ENCODE measurements around the gene RSF1. TPM values are rescaled to one million over a fixed set of nuclear protein-coding genes. Genes with fewer than 3 reads are reported as not detected.

Gene RSF1
- polyA plus RNA-seq, 1 of the 3 experiments (the other 2 are of a cell fraction) = 8.4 TPM

DNA sequence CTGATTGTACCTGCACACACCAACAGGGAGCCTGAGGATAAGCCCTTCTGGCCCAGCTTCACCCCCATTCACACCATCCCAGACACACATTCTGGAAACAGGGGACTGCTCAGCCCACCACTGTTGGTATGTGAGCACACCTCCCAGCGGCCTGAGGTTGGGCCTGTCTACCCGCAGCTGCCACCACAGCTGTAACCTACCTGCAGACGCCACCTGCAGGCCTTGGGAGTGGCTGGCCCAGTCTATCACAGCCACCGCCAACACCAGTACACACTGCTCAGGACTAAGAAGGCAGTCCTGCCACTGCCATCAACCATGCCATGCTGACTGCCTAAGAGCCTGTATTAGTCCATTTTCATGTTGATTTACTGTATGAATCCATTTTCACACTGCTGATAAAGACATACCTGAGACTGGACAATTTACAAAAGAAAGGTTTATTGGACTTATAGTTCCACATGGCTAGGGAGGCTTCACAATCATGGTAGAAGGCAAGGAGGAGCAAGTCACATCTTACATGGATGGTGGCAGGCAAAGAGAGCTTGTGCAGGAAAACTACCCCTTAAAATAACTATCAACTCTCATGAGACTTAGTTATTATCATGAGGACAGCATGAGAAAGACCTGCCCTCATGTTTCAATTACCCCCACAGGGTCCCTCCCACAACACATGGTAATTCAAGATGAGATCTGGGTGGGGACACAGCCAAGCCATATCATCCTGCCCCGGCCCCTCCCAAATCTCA is 30.6 kb downstream of the RSF1 start (continued):
- no peak for TF ChIP-seq EP300 (IDR thresholded peaks at IDR 0.05; ENCODE audit: borderline replicate concordance in 1 of 2, low read depth in 1 of 2, low read length in 1 of 2)
- no peak for TF ChIP-seq MXI1 (IDR thresholded peaks at IDR 0.05; ENCODE audit: low read depth, low read length)
- no peak for TF ChIP-seq MEF2A (IDR thresholded peaks at IDR 0.05; ENCODE audit: borderline replicate concordance, low read depth)

DNA sequence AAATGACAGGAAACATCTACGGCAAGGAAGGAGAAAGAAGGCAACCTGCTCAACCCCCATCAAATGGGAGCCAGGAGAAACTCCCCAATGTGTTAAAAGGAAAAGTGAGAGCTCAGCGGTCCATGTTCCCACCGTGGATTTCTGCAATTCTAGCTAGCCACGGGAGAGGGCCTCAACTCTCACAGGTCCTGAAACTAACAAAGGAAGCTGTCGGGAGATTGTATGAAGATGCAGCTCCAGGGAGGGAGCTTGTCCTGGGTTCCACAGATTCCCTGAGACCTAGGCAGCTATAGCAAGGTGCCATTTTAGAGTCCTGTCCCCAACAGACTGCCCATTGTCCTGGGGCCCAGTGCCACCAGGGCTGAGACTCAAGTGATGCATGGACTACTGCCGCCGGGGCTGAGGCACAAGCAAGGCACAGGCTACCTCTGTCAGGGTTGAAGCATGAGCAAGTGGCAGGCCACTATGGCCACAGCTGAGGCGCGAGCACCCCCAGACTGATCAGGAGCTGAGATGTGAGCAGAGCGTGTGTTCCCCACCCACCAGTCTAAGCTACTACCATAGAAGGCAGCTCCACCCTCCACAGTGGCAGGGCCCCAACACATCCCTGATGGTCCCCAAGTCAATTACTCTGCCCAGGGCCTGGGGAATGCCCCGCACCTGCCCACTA is 31.3 kb downstream of the RSF1 start:
- Histone ChIP-seq H4K20me1 (ENCODE audit: insufficient read depth) (peaks cover 95% of the 10 kb centered on the region), H3K27me3 (ENCODE audit: insufficient read depth) (no peaks in the 10 kb centered on the region), H3K9me3 (no peaks in the 10 kb centered on the region), H2AFZ (ENCODE audit: low read depth) (no peak overlapping the region), H3K9ac (no peak overlapping the region), H3F3A (replicated peaks; ENCODE audit: insufficient read depth) (no peaks in the 10 kb centered on the region), H3K9me2 (no peaks in the 10 kb centered on the region), H3K36me3 (replicated peaks in 1 of 2; ENCODE audit: control insufficient read depth in 1 of 2, insufficient read depth in 2 of 2, low read length in 1 of 2) (peaks cover 0 to 6% of the 10 kb centered on the region in 2 experiments), H3K4me2 (no peak overlapping the region), H3K27ac (ENCODE audit: low read depth in 2 of 2, low read length in 1 of 2) (no peak overlapping the region), H3K79me2 (ENCODE audit: insufficient read depth) (peaks cover 100% of the 10 kb centered on the region), H3K4me3 (ENCODE audit: low read depth in 2 of 2, low read length in 1 of 2) (no peak overlapping the region), H3K4me1 (ENCODE audit: control insufficient read depth in 1 of 2, insufficient read depth in 2 of 2, low read depth in 1 of 2, low read length in 1 of 2) (no peaks in the 10 kb centered on the region; a peak in 1 of 4 replicates)
- 77% methylated on average over 5 of the region's 11 CpGs for whole genome bisulfite sequencing (ENCODE audit: low lambda C conversion rate)
- DNase-seq = no peak
- TF ChIP-seq IRF3 (IDR thresholded peaks at IDR 0.05; ENCODE audit: low read depth, low read length) = no peak
- CTCF ChIA-PET = interaction anchor here (1.6 kb wide), 1 partner anchor 10 kb away, joined by 4 read pairs; no protein-coding TSS in a partner anchor
- POLR2A ChIA-PET = no interaction called here

- H2AFZ ChIP-seq (ENCODE audit: low read depth) = no peak overlapping the region
- POLR2A ChIA-PET = no interaction called here
- no peak overlapping the region for H3K9ac ChIP-seq
- H3K4me1 ChIP-seq (ENCODE audit: control insufficient read depth in 1 of 2, insufficient read depth in 2 of 2, low read depth in 1 of 2, low read length in 1 of 2) = no peaks in the 10 kb centered on the region; a peak in 1 of 4 replicates
- no peaks in the 10 kb centered on the region for H3K36me3 ChIP-seq (replicated peaks in 1 of 2; ENCODE audit: control insufficient read depth in 1 of 2, insufficient read depth in 2 of 2, low read length in 1 of 2)
- WGBS (ENCODE audit: low lambda C conversion rate) = 93% methylated on average over 3 of the region's 3 CpGs
- H3K27me3 ChIP-seq (ENCODE audit: insufficient read depth) = no peaks in the 10 kb centered on the region
- TF ChIP-seq RFX5 (IDR thresholded peaks at IDR 0.05; ENCODE audit: low read length) (no peak), RXRA (IDR thresholded peaks at IDR 0.05; ENCODE audit: borderline replicate concordance, low read depth) (no peak), TCF12 (IDR thresholded peaks at IDR 0.05) (no peak), TEAD4 (IDR thresholded peaks at IDR 0.05; ENCODE audit: borderline replicate concordance, insufficient read depth) (no peak), GATA2 (CRISPR knock-in tag; IDR thresholded peaks at IDR 0.05) (no peak), EZH2phosphoT487 (IDR thresholded peaks at IDR 0.05; ENCODE audit: borderline replicate concordance, low read depth) (no peak), POLR2AphosphoS5 (IDR thresholded peaks at IDR 0.05; ENCODE audit: low read depth, low read length) (no peak), GABPA (IDR thresholded peaks at IDR 0.05; ENCODE audit: low read depth) (no peak), CTCF (IDR thresholded peaks at IDR 0.05) (no peak), FOSL2 (IDR thresholded peaks at IDR 0.05; ENCODE audit: borderline replicate concordance, low read depth) (no peak)
- TF ChIP-seq, protein P1, sequence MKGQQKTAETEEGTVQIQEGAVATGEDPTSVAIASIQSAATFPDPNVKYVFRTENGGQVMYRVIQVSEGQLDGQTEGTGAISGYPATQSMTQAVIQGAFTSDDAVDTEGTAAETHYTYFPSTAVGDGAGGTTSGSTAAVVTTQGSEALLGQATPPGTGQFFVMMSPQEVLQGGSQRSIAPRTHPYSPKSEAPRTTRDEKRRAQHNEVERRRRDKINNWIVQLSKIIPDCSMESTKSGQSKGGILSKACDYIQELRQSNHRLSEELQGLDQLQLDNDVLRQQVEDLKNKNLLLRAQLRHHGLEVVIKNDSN (IDR thresholded peaks at IDR 0.05; ENCODE audit: borderline replicate concordance, low read depth) = no peak
- no peak for DNase-seq
- H3K79me2 ChIP-seq (ENCODE audit: insufficient read depth) = peaks cover 96% of the 10 kb centered on the region
- H3K9me2 ChIP-seq = no peaks in the 10 kb centered on the region
- no peak overlapping the region for H3K4me3 ChIP-seq (ENCODE audit: low read depth in 2 of 2, low read length in 1 of 2)
- no peak overlapping the region for H3K4me2 ChIP-seq
- no peak overlapping the region for H3K27ac ChIP-seq (ENCODE audit: low read depth in 2 of 2, low read length in 1 of 2)
- H4K20me1 ChIP-seq (ENCODE audit: insufficient read depth) = peaks cover 86% of the 10 kb centered on the region
- H3K9me3 ChIP-seq = no peaks in the 10 kb centered on the region
- H3F3A ChIP-seq (replicated peaks; ENCODE audit: insufficient read depth) = no peaks in the 10 kb centered on the region
- CTCF ChIA-PET = no interaction called here
These were observed 36.0 kb downstream of the RSF1 start for GRCh38 chr11:77784572-77784971.

Data from SK-N-SH (cell line).